HT1080 (cell line): ENCODE measurements around the gene RNF214. TPM values are rescaled to one million over a fixed set of nuclear protein-coding genes. Genes with fewer than 3 reads are reported as not detected.
"Not testable (repeated sequence)": the region's sequence is repeated elsewhere in the genome, so short reads cannot be mapped to it uniquely, and the experiment has no call there.

Experiments used
- DNase-seq: peaks from one replicate; pipeline ENCODE4 v3.0.0-alpha.2; 2015; ENCODE audit warnings: low read depth
- total RNA-seq: library from RNA; depleted of rRNA; stranded (reverse); fragments of >200 nt; shearing (Covaris generic); gene quantifications from 2 replicates; pipeline ENCODE4 v1.2.3, GENCODE V29; 2014

The RNF214 gene
- total RNA-seq, 1 experiment from 2014 or later, result 9.3 TPM

- DNase-seq, result no peak
These were observed 34.7 kb upstream of the RNF214 start for GRCh38 chr11:117197516-117198456.

GRCh38 chr11:117198613-117199012 is 33.9 kb upstream of the RNF214 start:
- no peak for DNase-seq

GRCh38 chr11:117199053-117199915 is 33.2 kb upstream of the RNF214 start, which contains the start of gene TAGLN:
TSS of gene TAGLN (plus strand) at chr11:117199370. CDS start at chr11:117203014, 3,644 bp downstream.
- DNase-seq, result peak; percentile 61

GRCh38 chr11:117199916-117200812 is 32.3 kb upstream of the RNF214 start:
- DNase-seq, result no peak

GRCh38 chr11:117200813-117201657 is 31.4 kb upstream of the RNF214 start:
- no peak for DNase-seq

GRCh38 chr11:117201658-117202305 is 30.7 kb upstream of the RNF214 start:
- no peak for DNase-seq

GRCh38 chr11:117202386-117203068 is 29.9 kb upstream of the RNF214 start:
- no peak for DNase-seq

- DNase-seq, result no peak
These were observed 29.4 kb upstream of the RNF214 start for GRCh38 chr11:117203069-117203407.

GRCh38 chr11:117204283-117205080 is 28.0 kb upstream of the RNF214 start:
- no peak for DNase-seq

GRCh38 chr11:117205211-117205818 is 27.2 kb upstream of the RNF214 start:
- no peak for DNase-seq

GRCh38 chr11:117206111-117206510 is 26.4 kb upstream of the RNF214 start:
- DNase-seq, result not testable (repeated sequence)

- DNase-seq, result peak; percentile 41
These were observed 25.6 kb upstream of the RNF214 start for GRCh38 chr11:117206859-117207258.

- not testable (repeated sequence) for DNase-seq
These were observed 25.0 kb upstream of the RNF214 start for GRCh38 chr11:117207481-117207880.

GRCh38 chr11:117208710-117209109 is 23.8 kb upstream of the RNF214 start:
- DNase-seq, result not testable (repeated sequence)

GRCh38 chr11:117209351-117210125 is 22.9 kb upstream of the RNF214 start:
- DNase-seq, result not testable (repeated sequence)

- DNase-seq, result no peak
These were observed 21.9 kb upstream of the RNF214 start for GRCh38 chr11:117210620-117211019.
